Skin epidermis (tissue), 12 donors: ENCODE results near the gene CABYR.

Experiments used
- H3K27ac ChIP-seq, 21 experiments: fragments of 200-600 bp; sonication (generic) in 11 of 21; one replicate each; pipeline ENCODE4 v1.5.0; 2020; ENCODE audit warnings: mild to moderate bottlenecking in 3 of 21, inconsistent platforms in 2 of 21, moderate library complexity in 2 of 21
- H3K4me3 ChIP-seq, 7 experiments: fragments of 200-600 bp; sonication (generic) in 2 of 7; one replicate each; pipeline ENCODE4 v1.5.0; 2020; ENCODE audit warnings: inconsistent platforms in 2 of 7, mild to moderate bottlenecking in 2 of 7, moderate library complexity in 1 of 7

Gene CABYR

GRCh38 chr18:24187049-24187448, 48.2 kb downstream of the CABYR start:
- no peak overlapping the region for H3K4me3 ChIP-seq
- H3K27ac ChIP-seq: no peak overlapping the region

DNA sequence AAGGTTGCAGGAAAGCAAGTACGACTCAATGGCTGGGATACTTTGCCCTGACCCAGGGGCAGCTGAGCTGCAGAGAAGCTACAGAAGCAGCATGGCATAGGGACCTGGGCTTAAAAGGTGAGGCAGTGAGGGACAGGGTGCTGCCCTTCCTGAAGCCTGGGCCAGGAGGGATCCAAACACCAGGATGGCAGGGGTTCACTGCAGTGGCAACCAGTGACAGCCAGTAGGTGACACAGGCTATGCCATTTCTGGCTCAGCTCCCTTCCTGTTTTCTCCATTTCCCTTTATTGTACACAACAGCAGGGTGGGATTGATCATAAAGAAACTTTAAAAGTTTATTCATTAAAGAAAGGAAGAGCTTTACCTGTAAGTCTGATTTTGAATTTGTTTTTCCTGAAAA, 48.8 kb downstream of the CABYR start:
- no peak overlapping the region for H3K27ac ChIP-seq

DNA sequence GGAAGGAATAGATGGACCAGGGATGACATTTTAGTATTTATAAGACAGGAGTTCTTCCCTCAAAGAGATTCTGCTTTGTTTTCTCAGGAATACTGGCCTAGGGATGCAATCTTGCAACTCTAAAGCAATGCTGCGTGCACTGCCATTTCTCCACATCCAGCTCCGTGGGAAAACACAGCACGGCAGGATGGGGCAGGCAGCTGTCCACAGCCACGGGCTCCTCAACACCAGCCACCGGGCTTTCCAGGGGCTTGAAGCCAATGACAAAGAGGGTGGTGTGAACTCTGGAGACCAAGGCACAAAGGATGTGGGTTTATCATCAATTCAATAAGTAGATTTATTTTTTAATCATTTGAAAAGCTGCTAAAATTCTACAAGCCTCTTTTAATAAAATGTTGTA, 49.3 kb downstream of the CABYR start:
- no peak overlapping the region for H3K27ac ChIP-seq
- no peak overlapping the region for H3K4me3 ChIP-seq

More for the DNA sequence above, 48.8 kb downstream of the CABYR start:
- no peak overlapping the region for H3K4me3 ChIP-seq

GRCh38 chr18:24189007-24189528, 50.2 kb downstream of the CABYR start:
- no peak overlapping the region for H3K27ac ChIP-seq
- no peak overlapping the region for H3K4me3 ChIP-seq

- H3K4me3 ChIP-seq: no peak overlapping the region
- no peak overlapping the region for H3K27ac ChIP-seq
Observed at GRCh38 chr18:24189664-24190346, 50.9 kb downstream of the CABYR start.

GRCh38 chr18:24190590-24190989, 51.7 kb downstream of the CABYR start:
- Histone ChIP-seq H3K27ac (no peak overlapping the region), H3K4me3 (no peak overlapping the region)

DNA sequence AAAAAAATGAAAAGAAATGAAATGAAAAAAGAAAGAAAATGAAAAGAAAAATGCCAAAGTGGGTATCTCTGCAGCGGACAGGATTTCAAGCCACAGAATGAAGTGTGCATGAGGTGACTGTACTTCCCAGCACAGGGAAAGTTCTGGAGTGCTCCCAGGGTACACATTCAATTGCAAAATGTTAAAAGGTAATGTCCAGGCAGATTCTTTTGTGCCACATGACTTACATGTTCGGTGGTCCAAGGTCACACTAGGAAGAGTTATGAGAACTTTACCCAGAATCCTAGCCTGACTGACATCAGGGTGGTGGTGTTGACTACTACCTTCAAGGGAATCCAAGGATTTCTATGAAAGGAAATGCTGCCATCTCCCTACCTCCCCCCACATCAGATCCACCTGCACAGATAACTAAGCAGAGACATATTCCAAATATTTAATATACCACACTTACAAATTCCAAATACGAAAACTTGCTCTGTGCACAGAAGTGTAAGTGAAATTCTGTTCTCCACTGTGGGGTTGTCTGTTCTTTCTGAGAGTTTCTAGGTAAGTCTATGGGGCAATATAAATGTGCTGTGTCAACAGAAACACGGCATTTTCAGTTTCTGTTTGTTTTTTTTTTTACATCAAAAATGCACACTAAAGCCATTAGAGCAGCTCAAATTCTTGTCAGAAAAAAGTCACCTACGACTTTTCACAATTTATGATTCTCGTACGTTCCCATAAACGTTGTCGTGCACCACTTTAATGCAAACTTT, 56.6 kb downstream of the CABYR start:
- Histone ChIP-seq H3K4me3 (no peak overlapping the region), H3K27ac (no peak overlapping the region)

DNA sequence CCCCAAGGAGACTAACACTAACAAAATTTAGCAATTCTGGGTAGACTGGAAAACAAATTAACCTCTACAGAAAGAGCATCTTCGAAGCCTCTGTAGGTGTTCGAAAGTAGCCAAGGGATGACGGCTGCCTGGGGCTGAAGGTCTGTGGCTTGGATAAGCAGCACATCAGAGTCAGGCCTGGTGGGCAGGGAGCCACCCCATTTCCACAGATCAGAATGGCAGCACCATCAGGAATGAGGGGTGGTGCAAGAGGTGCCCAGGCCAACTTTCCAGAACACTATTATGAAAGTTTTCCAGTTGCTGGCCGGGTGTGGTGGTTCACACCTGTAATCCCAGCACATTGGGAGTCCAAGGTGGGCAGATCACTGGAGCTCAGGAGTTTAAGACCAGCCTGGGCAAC, 57.9 kb downstream of the CABYR start:
- no peak overlapping the region for H3K4me3 ChIP-seq
- H3K27ac ChIP-seq: no peak overlapping the region

DNA sequence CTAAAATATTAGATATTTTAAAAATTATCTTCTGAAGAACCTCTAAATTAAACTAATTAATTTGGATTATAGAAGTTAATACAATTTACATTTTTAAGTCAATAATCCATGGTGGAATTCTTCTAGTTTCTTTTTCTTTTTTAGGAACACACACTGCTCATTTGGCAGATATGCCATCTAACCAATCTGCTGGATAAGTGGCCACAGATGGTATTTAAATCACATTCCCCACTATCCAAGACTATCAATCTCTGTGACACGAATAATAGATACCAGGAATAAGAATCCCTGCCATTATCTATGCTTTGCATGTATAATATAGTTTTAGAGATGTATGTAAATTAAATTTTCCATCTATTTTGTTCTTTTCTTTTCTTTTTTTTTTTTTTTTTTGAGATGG, 58.5 kb downstream of the CABYR start:
- Histone ChIP-seq H3K27ac (no peak overlapping the region), H3K4me3 (no peak overlapping the region)

GRCh38 chr18:24198461-24198860, 59.6 kb downstream of the CABYR start:
- H3K4me3 ChIP-seq: no peak overlapping the region
- no peak overlapping the region for H3K27ac ChIP-seq

- H3K4me3 ChIP-seq: no peak overlapping the region
- H3K27ac ChIP-seq: no peak overlapping the region
Observed at GRCh38 chr18:24199372-24199962, 60.6 kb downstream of the CABYR start.

- H3K4me3 ChIP-seq: no peak overlapping the region
- H3K27ac ChIP-seq: no peak overlapping the region
Observed at GRCh38 chr18:24200494-24201290, 61.8 kb downstream of the CABYR start.

- Histone ChIP-seq H3K27ac (no peak overlapping the region), H3K4me3 (no peak overlapping the region)
Observed at GRCh38 chr18:24201699-24202687, 63.1 kb downstream of the CABYR start.

DNA sequence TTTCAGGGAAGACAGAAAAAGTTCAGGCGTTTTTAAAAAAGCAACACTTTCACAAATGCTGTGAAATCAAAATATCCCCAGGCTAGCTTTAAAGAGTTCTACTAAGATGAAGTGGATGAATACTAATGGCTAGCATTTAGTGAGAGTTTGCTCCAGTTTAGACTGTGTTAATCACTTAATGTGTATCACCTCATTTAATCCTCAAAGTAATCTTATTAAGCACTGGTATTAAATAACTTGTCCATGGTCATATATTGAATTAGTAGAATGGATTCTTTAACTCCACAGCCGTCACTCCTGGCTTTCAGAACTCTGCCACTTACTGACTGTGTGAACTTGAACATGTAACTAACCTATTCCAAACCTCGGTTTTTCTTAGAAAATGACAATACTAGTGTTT, 66.0 kb downstream of the CABYR start:
- Histone ChIP-seq H3K27ac (no peak overlapping the region), H3K4me3 (no peak overlapping the region)

GRCh38 chr18:24208270-24209035, 69.6 kb downstream of the CABYR start:
- H3K27ac ChIP-seq: no peak overlapping the region

GRCh38 chr18:24209558-24209957, 70.7 kb downstream of the CABYR start:
- H3K4me3 ChIP-seq: no peak overlapping the region
- no peak overlapping the region for H3K27ac ChIP-seq

More at GRCh38 chr18:24208270-24209035, 69.6 kb downstream of the CABYR start:
- H3K4me3 ChIP-seq: no peak overlapping the region
